ENCODE data around the gene WAPL. TPM values are rescaled to one million over a fixed set of nuclear protein-coding genes. Genes with fewer than 3 reads are reported as not detected.
A peak's percentile ranks its signal among the peaks of the same experiment; 100 is the strongest.

Gene WAPL
- total and polyA plus RNA-seq, 9 of the 15 experiments (the other 6 are each of a cell fraction or from before 2014, with no cell fraction given) = 14.3 to 36.4 (median 25.3) TPM

- TF ChIP-seq DEAF1 (CRISPR knock-in tag; IDR thresholded peaks at IDR 0.05) (no peak), FOXA3 (CRISPR knock-in tag; conservative IDR thresholded peaks at IDR 0.05 in 1 of 2, IDR thresholded peaks at IDR 0.05 in 1 of 2) (no peak), HNRNPL (IDR thresholded peaks at IDR 0.05; ENCODE audit: low read depth, low read length) (no peak), ZNF121 (CRISPR knock-in tag; conservative IDR thresholded peaks at IDR 0.05) (no peak), NR4A1 (CRISPR knock-in tag; IDR thresholded peaks at IDR 0.05) (no peak), NR4A1 (tag; IDR thresholded peaks at IDR 0.05) (no peak), RBFOX2 (IDR thresholded peaks at IDR 0.05; ENCODE audit: low read depth, low read length) (no peak), ZBTB34 (CRISPR knock-in tag; IDR thresholded peaks at IDR 0.05) (no peak), FOXK2 (conservative IDR thresholded peaks at IDR 0.05 in 1 of 2, IDR thresholded peaks at IDR 0.05 in 1 of 2; ENCODE audit: low read depth in 2 of 2) (no peak), POLR3A (IDR thresholded peaks at IDR 0.05; ENCODE audit: borderline replicate concordance, extremely low read depth, insufficient read depth, insufficient read length) (no peak), HMG20A (CRISPR knock-in tag; conservative IDR thresholded peaks at IDR 0.05) (no peak), ZFP36 (IDR thresholded peaks at IDR 0.05; ENCODE audit: low read depth, low read length, partially characterized antibody) (no peak), EGR1 (conservative IDR thresholded peaks at IDR 0.05) (no peak), MYBL2 (IDR thresholded peaks at IDR 0.05; ENCODE audit: low read depth) (no peak), MYBL2 (CRISPR knock-in tag; IDR thresholded peaks at IDR 0.05; ENCODE audit: borderline replicate concordance) (no peak), POLR2H (tag; IDR thresholded peaks at IDR 0.05; ENCODE audit: low read depth) (0 out of 2 replicates have a peak, but pooled peaks have one; percentile 19)
- TF ChIP-seq, protein P1, sequence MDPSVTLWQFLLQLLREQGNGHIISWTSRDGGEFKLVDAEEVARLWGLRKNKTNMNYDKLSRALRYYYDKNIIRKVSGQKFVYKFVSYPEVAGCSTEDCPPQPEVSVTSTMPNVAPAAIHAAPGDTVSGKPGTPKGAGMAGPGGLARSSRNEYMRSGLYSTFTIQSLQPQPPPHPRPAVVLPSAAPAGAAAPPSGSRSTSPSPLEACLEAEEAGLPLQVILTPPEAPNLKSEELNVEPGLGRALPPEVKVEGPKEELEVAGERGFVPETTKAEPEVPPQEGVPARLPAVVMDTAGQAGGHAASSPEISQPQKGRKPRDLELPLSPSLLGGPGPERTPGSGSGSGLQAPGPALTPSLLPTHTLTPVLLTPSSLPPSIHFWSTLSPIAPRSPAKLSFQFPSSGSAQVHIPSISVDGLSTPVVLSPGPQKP (CRISPR knock-in tag; IDR thresholded peaks at IDR 0.05) = no peak
- TF ChIP-seq, protein P2, sequence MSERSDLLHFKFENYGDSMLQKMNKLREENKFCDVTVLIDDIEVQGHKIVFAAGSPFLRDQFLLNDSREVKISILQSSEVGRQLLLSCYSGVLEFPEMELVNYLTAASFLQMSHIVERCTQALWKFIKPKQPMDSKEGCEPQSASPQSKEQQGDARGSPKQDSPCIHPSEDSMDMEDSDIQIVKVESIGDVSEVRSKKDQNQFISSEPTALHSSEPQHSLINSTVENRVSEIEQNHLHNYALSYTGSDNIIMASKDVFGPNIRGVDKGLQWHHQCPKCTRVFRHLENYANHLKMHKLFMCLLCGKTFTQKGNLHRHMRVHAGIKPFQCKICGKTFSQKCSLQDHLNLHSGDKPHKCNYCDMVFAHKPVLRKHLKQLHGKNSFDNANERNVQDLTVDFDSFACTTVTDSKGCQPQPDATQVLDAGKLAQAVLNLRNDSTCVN (CRISPR knock-in tag; IDR thresholded peaks at IDR 0.05) = no peak
- TF ChIP-seq, protein P3, sequence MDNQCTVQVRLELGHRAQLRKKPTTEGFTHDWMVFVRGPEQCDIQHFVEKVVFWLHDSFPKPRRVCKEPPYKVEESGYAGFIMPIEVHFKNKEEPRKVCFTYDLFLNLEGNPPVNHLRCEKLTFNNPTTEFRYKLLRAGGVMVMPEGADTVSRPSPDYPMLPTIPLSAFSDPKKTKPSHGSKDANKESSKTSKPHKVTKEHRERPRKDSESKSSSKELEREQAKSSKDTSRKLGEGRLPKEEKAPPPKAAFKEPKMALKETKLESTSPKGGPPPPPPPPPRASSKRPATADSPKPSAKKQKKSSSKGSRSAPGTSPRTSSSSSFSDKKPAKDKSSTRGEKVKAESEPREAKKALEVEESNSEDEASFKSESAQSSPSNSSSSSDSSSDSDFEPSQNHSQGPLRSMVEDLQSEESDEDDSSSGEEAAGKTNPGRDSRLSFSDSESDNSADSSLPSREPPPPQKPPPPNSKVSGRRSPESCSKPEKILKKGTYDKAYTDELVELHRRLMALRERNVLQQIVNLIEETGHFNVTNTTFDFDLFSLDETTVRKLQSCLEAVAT (IDR thresholded peaks at IDR 0.05) = no peak
Measured at GRCh38 chr10:86520871-86521677, 518 bp downstream of the WAPL start (continued).

Data from K562 (cell line).